Measurements from ENCODE around the gene NME9.

NME9 gene

GRCh38 chr3:138270245-138270644 lies 59.4 kb downstream of the NME9 start:
- Histone ChIP-seq H3K27ac (ENCODE audit: low read length) (no peak overlapping the region), H3K4me3 (ENCODE audit: low read length) (no peak overlapping the region), H3K9ac (ENCODE audit: low read length) (no peak overlapping the region), H3K4me1 (ENCODE audit: low read length) (peaks cover 15% of the 10 kb centered on the region), H3F3A (ENCODE audit: insufficient read depth, low read length) (no peaks in the 10 kb centered on the region), H3K4me2 (ENCODE audit: low read depth, low read length) (no peak overlapping the region), H3K27me3 (replicated peaks; ENCODE audit: insufficient read depth, low read length) (no peaks in the 10 kb centered on the region), H3K36me3 (replicated peaks; ENCODE audit: insufficient read depth, low read length) (no peaks in the 10 kb centered on the region), H2AFZ (ENCODE audit: low read length) (no peak overlapping the region), H3K9me3 (replicated peaks; ENCODE audit: insufficient read depth, low read length) (no peaks in the 10 kb centered on the region), H3K9me2 (replicated peaks; ENCODE audit: insufficient read depth, low read length) (no peaks in the 10 kb centered on the region), H4K20me1 (ENCODE audit: insufficient read depth, low read length) (no peaks in the 10 kb centered on the region), H3K79me2 (ENCODE audit: low read length) (no peaks in the 10 kb centered on the region)
- DNase-seq, result no peak
- TF ChIP-seq CTCF (IDR thresholded peaks at IDR 0.05; ENCODE audit: low read length) (no peak), EZH2 (optimal IDR thresholded peaks at IDR 0.05; ENCODE audit: low read depth, low read length) (no peak), EZH2phosphoT487 (IDR thresholded peaks at IDR 0.05; ENCODE audit: low read length) (no peak)

- Histone ChIP-seq H3K27ac (ENCODE audit: low read length) (no peak overlapping the region), H3K9ac (ENCODE audit: low read length) (no peak overlapping the region), H3K36me3 (replicated peaks; ENCODE audit: insufficient read depth, low read length) (no peaks in the 10 kb centered on the region), H3F3A (ENCODE audit: insufficient read depth, low read length) (no peaks in the 10 kb centered on the region), H3K27me3 (replicated peaks; ENCODE audit: insufficient read depth, low read length) (no peaks in the 10 kb centered on the region), H3K4me1 (ENCODE audit: low read length) (peaks cover 15% of the 10 kb centered on the region), H2AFZ (ENCODE audit: low read length) (no peak overlapping the region), H3K9me3 (replicated peaks; ENCODE audit: insufficient read depth, low read length) (no peaks in the 10 kb centered on the region), H3K79me2 (ENCODE audit: low read length) (no peaks in the 10 kb centered on the region), H3K9me2 (replicated peaks; ENCODE audit: insufficient read depth, low read length) (no peaks in the 10 kb centered on the region), H3K4me3 (ENCODE audit: low read length) (no peak overlapping the region), H4K20me1 (ENCODE audit: insufficient read depth, low read length) (no peaks in the 10 kb centered on the region), H3K4me2 (ENCODE audit: low read depth, low read length) (no peak overlapping the region)
- TF ChIP-seq EZH2 (optimal IDR thresholded peaks at IDR 0.05; ENCODE audit: low read depth, low read length) (no peak), CTCF (IDR thresholded peaks at IDR 0.05; ENCODE audit: low read length) (no peak), EZH2phosphoT487 (IDR thresholded peaks at IDR 0.05; ENCODE audit: low read length) (no peak)
- DNase-seq, result no peak
Measured at GRCh38 chr3:138267083-138267482, 62.6 kb downstream of the NME9 start.

GRCh38 chr3:138265745-138266144 lies 63.9 kb downstream of the NME9 start:
- H3K79me2 ChIP-seq (ENCODE audit: low read length), result no peaks in the 10 kb centered on the region
- H3K27me3 ChIP-seq (replicated peaks; ENCODE audit: insufficient read depth, low read length), result no peaks in the 10 kb centered on the region
- no peak for DNase-seq
- no peaks in the 10 kb centered on the region for H3K9me3 ChIP-seq (replicated peaks; ENCODE audit: insufficient read depth, low read length)
- H4K20me1 ChIP-seq (ENCODE audit: insufficient read depth, low read length), result no peaks in the 10 kb centered on the region
- no peaks in the 10 kb centered on the region for H3K9me2 ChIP-seq (replicated peaks; ENCODE audit: insufficient read depth, low read length)
- H3K36me3 ChIP-seq (replicated peaks; ENCODE audit: insufficient read depth, low read length), result no peaks in the 10 kb centered on the region
- no peak overlapping the region for H2AFZ ChIP-seq (ENCODE audit: low read length)
- H3F3A ChIP-seq (ENCODE audit: insufficient read depth, low read length), result no peaks in the 10 kb centered on the region
- no peak overlapping the region for H3K4me3 ChIP-seq (ENCODE audit: low read length)
- no peak for TF ChIP-seq EZH2phosphoT487 (IDR thresholded peaks at IDR 0.05; ENCODE audit: low read length)
- no peak for TF ChIP-seq CTCF (IDR thresholded peaks at IDR 0.05; ENCODE audit: low read length)
- TF ChIP-seq EZH2 (optimal IDR thresholded peaks at IDR 0.05; ENCODE audit: low read depth, low read length), result no peak
- peaks cover 7% of the 10 kb centered on the region for H3K4me1 ChIP-seq (ENCODE audit: low read length)
- H3K9ac ChIP-seq (ENCODE audit: low read length), result no peak overlapping the region
- no peak overlapping the region for H3K27ac ChIP-seq (ENCODE audit: low read length)
- no peak overlapping the region for H3K4me2 ChIP-seq (ENCODE audit: low read depth, low read length)

Data from MM.1S (cell line).